ENCODE data around the gene B3GAT3.
"Not testable (repeated sequence)": the region's sequence is repeated elsewhere in the genome, so short reads cannot be mapped to it uniquely, and the experiment has no call there.

B3GAT3 gene

GRCh38 chr11:62622476-62623089, 797 bp upstream of the B3GAT3 start:
- Histone ChIP-seq H2AFZ (ENCODE audit: low read depth, low read length, severe bottlenecking) (peak overlapping the region; percentile 15), H3K36me3 (ENCODE audit: low read length) (no peaks in the 10 kb centered on the region), H3K27ac (ENCODE audit: low read depth, low read length) (peak overlapping the region; percentile 89), H3K9me3 (ENCODE audit: insufficient read depth, low read length) (no peaks in the 10 kb centered on the region), H3K27me3 (ENCODE audit: low read length) (no peaks in the 10 kb centered on the region), H3K79me2 (ENCODE audit: insufficient read depth, low read length) (peaks cover 18% of the 10 kb centered on the region), H3K9ac (ENCODE audit: low read length) (peak overlapping the region; percentile 96), H3K4me2 (ENCODE audit: low read depth, low read length, poor library complexity, severe bottlenecking) (peak overlapping the region; percentile 97), H3F3A (ENCODE audit: insufficient read depth) (peaks cover 29% of the 10 kb centered on the region), H3K9me2 (replicated peaks; ENCODE audit: insufficient read depth, low read length) (no peaks in the 10 kb centered on the region), H4K20me1 (ENCODE audit: low read depth, low read length) (no peaks in the 10 kb centered on the region), H3K4me3 (ENCODE audit: insufficient read depth, low read length, poor library complexity, severe bottlenecking) (no peak overlapping the region)
- no peak for TF ChIP-seq EZH2phosphoT487 (conservative IDR thresholded peaks at IDR 0.05; ENCODE audit: low read length)
- TF ChIP-seq CTCF (IDR thresholded peaks at IDR 0.05; ENCODE audit: insufficient read depth, low read length, poor library complexity, severe bottlenecking): no peak

GRCh38 chr11:62621027-62621566, 689 bp downstream of the B3GAT3 start:
- H3K27me3 ChIP-seq (ENCODE audit: low read length): no peaks in the 10 kb centered on the region
- peak overlapping the region; percentile 89 for H3K27ac ChIP-seq (ENCODE audit: low read depth, low read length)
- H2AFZ ChIP-seq (ENCODE audit: low read depth, low read length, severe bottlenecking): peak overlapping the region; percentile 62
- no peaks in the 10 kb centered on the region for H4K20me1 ChIP-seq (ENCODE audit: low read depth, low read length)
- peak overlapping the region; percentile 97 for H3K4me2 ChIP-seq (ENCODE audit: low read depth, low read length, poor library complexity, severe bottlenecking)
- peaks cover 29% of the 10 kb centered on the region for H3F3A ChIP-seq (ENCODE audit: insufficient read depth)
- no peaks in the 10 kb centered on the region for H3K9me3 ChIP-seq (ENCODE audit: insufficient read depth, low read length)
- peaks cover 18% of the 10 kb centered on the region for H3K79me2 ChIP-seq (ENCODE audit: insufficient read depth, low read length)
- H3K36me3 ChIP-seq (ENCODE audit: low read length): no peaks in the 10 kb centered on the region
- TF ChIP-seq CTCF (IDR thresholded peaks at IDR 0.05; ENCODE audit: insufficient read depth, low read length, poor library complexity, severe bottlenecking) (no peak), EZH2phosphoT487 (conservative IDR thresholded peaks at IDR 0.05; ENCODE audit: low read length) (no peak)
- H3K9me2 ChIP-seq (replicated peaks; ENCODE audit: insufficient read depth, low read length): no peaks in the 10 kb centered on the region
- H3K4me3 ChIP-seq (ENCODE audit: insufficient read depth, low read length, poor library complexity, severe bottlenecking): peak overlapping the region; percentile 97
- H3K9ac ChIP-seq (ENCODE audit: low read length): peak overlapping the region; percentile 96

GRCh38 chr11:62616957-62617356, 4.8 kb downstream of the B3GAT3 start:
- not testable (repeated sequence) for H2AFZ ChIP-seq (ENCODE audit: low read depth, low read length, severe bottlenecking); H3K4me2 ChIP-seq (ENCODE audit: low read depth, low read length, poor library complexity, severe bottlenecking); H3K9me3 ChIP-seq (ENCODE audit: insufficient read depth, low read length); H3K27me3 ChIP-seq (ENCODE audit: low read length); H3K4me3 ChIP-seq (ENCODE audit: insufficient read depth, low read length, poor library complexity, severe bottlenecking); H3K27ac ChIP-seq (ENCODE audit: low read depth, low read length); H3K9ac ChIP-seq (ENCODE audit: low read length); H4K20me1 ChIP-seq (ENCODE audit: low read depth, low read length); H3K36me3 ChIP-seq (ENCODE audit: low read length); H3K9me2 ChIP-seq (replicated peaks; ENCODE audit: insufficient read depth, low read length)
- H3K79me2 ChIP-seq (ENCODE audit: insufficient read depth, low read length): peaks cover 18% of the 10 kb centered on the region
- H3F3A ChIP-seq (ENCODE audit: insufficient read depth): peaks cover 18% of the 10 kb centered on the region

- H3K27ac ChIP-seq (ENCODE audit: low read depth, low read length): no peak overlapping the region
- H3K9me2 ChIP-seq (replicated peaks; ENCODE audit: insufficient read depth, low read length): no peaks in the 10 kb centered on the region
- H3K36me3 ChIP-seq (ENCODE audit: low read length): no peaks in the 10 kb centered on the region
- H3K79me2 ChIP-seq (ENCODE audit: insufficient read depth, low read length): peaks cover 21% of the 10 kb centered on the region
- H2AFZ ChIP-seq (ENCODE audit: low read depth, low read length, severe bottlenecking): no peak overlapping the region
- H3K9me3 ChIP-seq (ENCODE audit: insufficient read depth, low read length): no peaks in the 10 kb centered on the region
- peaks cover 14% of the 10 kb centered on the region for H3F3A ChIP-seq (ENCODE audit: insufficient read depth)
- no peak overlapping the region for H3K9ac ChIP-seq (ENCODE audit: low read length)
- no peak overlapping the region for H3K4me3 ChIP-seq (ENCODE audit: insufficient read depth, low read length, poor library complexity, severe bottlenecking)
- no peaks in the 10 kb centered on the region for H4K20me1 ChIP-seq (ENCODE audit: low read depth, low read length)
- TF ChIP-seq CTCF (IDR thresholded peaks at IDR 0.05; ENCODE audit: insufficient read depth, low read length, poor library complexity, severe bottlenecking): no peak
- no peak for TF ChIP-seq EZH2phosphoT487 (conservative IDR thresholded peaks at IDR 0.05; ENCODE audit: low read length)
- no peaks in the 10 kb centered on the region for H3K27me3 ChIP-seq (ENCODE audit: low read length)
- H3K4me2 ChIP-seq (ENCODE audit: low read depth, low read length, poor library complexity, severe bottlenecking): no peak overlapping the region
Observed at GRCh38 chr11:62615521-62615920, 6.3 kb downstream of the B3GAT3 start.

Measured in SU-DHL-6 (cell line).